Trophoblast cell (in vitro differentiated cells and primary cell): ENCODE results near the gene ANKEF1.

ENCODE experiments used
- DNase-seq, 2 donors: peaks; one replicate each; pipeline ENCODE4 v3.0.0-alpha.2; 2016
- H2AFZ ChIP-seq: 2 replicates; pipeline ENCODE4 v1.6.1; 2013; ENCODE audit warnings: low read length, moderate library complexity, mild to moderate bottlenecking; ENCODE audit not compliant: insufficient read depth, poor library complexity
- H2AK5ac ChIP-seq: 2 replicates; pipeline ENCODE4 v1.6.1; 2013; ENCODE audit warnings: mild to moderate bottlenecking, low read length
- H2BK120ac ChIP-seq: 2 replicates; pipeline ENCODE4 v1.6.1; 2013; ENCODE audit warnings: low read length, mild to moderate bottlenecking, moderate library complexity; ENCODE audit not compliant: insufficient read depth, poor library complexity
- H2BK12ac ChIP-seq: 2 replicates; pipeline ENCODE4 v1.6.1; 2013; ENCODE audit warnings: mild to moderate bottlenecking, low read length, moderate library complexity
- H2BK5ac ChIP-seq: 2 replicates; pipeline ENCODE4 v1.6.1; 2013; ENCODE audit warnings: low read length, low read depth, moderate library complexity, mild to moderate bottlenecking; ENCODE audit not compliant: poor library complexity
- H3K14ac ChIP-seq: 2 replicates; pipeline ENCODE4 v1.6.1; 2013; ENCODE audit warnings: mild to moderate bottlenecking, low read length
- H3K18ac ChIP-seq: 2 replicates; pipeline ENCODE4 v1.6.1; 2013; ENCODE audit warnings: mild to moderate bottlenecking, low read length
- H3K23ac ChIP-seq: 2 replicates; pipeline ENCODE4 v1.6.1; 2013; ENCODE audit warnings: low read length
- H3K27ac ChIP-seq: 2 replicates; pipeline ENCODE4 v1.5.1; 2013; ENCODE audit warnings: low read depth, mild to moderate bottlenecking, inconsistent platforms, low read length, moderate library complexity
- H3K27me3 ChIP-seq: 2 replicates; pipeline ENCODE4 v1.6.1; 2013; ENCODE audit warnings: inconsistent platforms, mild to moderate bottlenecking, low read length, moderate library complexity; ENCODE audit not compliant: insufficient read depth
- H3K36me3 ChIP-seq, 2 experiments: 1 replicate in 1 of 2; 2 replicates in 1 of 2; pipeline ENCODE4 v1.6.1; 2013; ENCODE audit warnings: low read length in 2 of 2, mild to moderate bottlenecking in 2 of 2, moderate library complexity in 1 of 2; ENCODE audit not compliant: insufficient read depth in 2 of 2, control insufficient read depth in 1 of 2
- H3K4ac ChIP-seq: 2 replicates; pipeline ENCODE4 v1.6.1; 2013; ENCODE audit warnings: low read depth, mild to moderate bottlenecking, low read length, moderate library complexity
- H3K4me1 ChIP-seq, 2 experiments: 1 replicate in 1 of 2; 2 replicates in 1 of 2; pipeline ENCODE4 v1.6.1; 2013; ENCODE audit warnings: low read length in 2 of 2, mild to moderate bottlenecking in 2 of 2, moderate library complexity in 1 of 2; ENCODE audit not compliant: insufficient read depth in 2 of 2, control insufficient read depth in 1 of 2
- H3K4me2 ChIP-seq: 2 replicates; pipeline ENCODE4 v1.6.1; 2013; ENCODE audit warnings: inconsistent platforms, mild to moderate bottlenecking, low read length, moderate library complexity
- H3K4me3 ChIP-seq: 2 replicates; pipeline ENCODE4 v1.5.1; 2013; ENCODE audit warnings: mild to moderate bottlenecking, low read depth, low read length, inconsistent platforms
- H3K79me1 ChIP-seq: one replicate; pipeline ENCODE4 v1.6.1; 2013; ENCODE audit warnings: low read length
- H3K79me2 ChIP-seq: 2 replicates; pipeline ENCODE4 v1.6.1; 2013; ENCODE audit warnings: low read length, mild to moderate bottlenecking; ENCODE audit not compliant: control insufficient read depth, insufficient read depth, poor library complexity
- H3K9ac ChIP-seq: 2 replicates; pipeline ENCODE4 v1.6.1; 2013; ENCODE audit warnings: mild to moderate bottlenecking, low read length
- H3K9me3 ChIP-seq: 2 replicates; pipeline ENCODE4 v1.6.1; 2013; ENCODE audit warnings: low read depth, mild to moderate bottlenecking, control low read depth, inconsistent platforms, low read length; ENCODE audit not compliant: insufficient read depth
- H4K12ac ChIP-seq: 2 replicates; pipeline ENCODE4 v1.6.1; 2013; ENCODE audit warnings: low read depth, mild to moderate bottlenecking, low read length, moderate library complexity
- H4K8ac ChIP-seq: 2 replicates; pipeline ENCODE4 v1.6.1; 2013; ENCODE audit warnings: low read depth, mild to moderate bottlenecking, low read length, moderate library complexity
- H4K91ac ChIP-seq: one replicate; pipeline ENCODE4 v1.6.1; 2013; ENCODE audit warnings: low read depth, mild to moderate bottlenecking, low read length, moderate library complexity
- WGBS: extraction: QIAGEN DNeasy Blood & Tissue Kit; methylation state at CpG from one replicate; pipeline ENCODE4 v1.1.7; 2013; ENCODE audit warnings: missing lambda C conversion rate; ENCODE audit not compliant: insufficient read length, insufficient coverage; ENCODE audit errors: extremely low coverage; 5-methylcytosine and 5-hydroxymethylcytosine counted together

The ANKEF1 gene

GRCh38 chr20:10006447-10007090, 28.2 kb upstream of the ANKEF1 start:
- Histone ChIP-seq H3K4me3 (no peak overlapping the region), H2AFZ (no peak overlapping the region), H2BK5ac (no peak overlapping the region), H3K23ac (no peak overlapping the region), H3K4me2 (no peak overlapping the region), H3K4me1 (no peaks in the 10 kb centered on the region), H2BK120ac (no peak overlapping the region), H4K91ac (no peak overlapping the region), H4K12ac (no peak overlapping the region), H3K9ac (no peak overlapping the region), H3K9me3 (peaks cover 2% of the 10 kb centered on the region), H3K27ac (no peak overlapping the region), H2AK5ac (no peak overlapping the region), H3K14ac (no peak overlapping the region), H3K18ac (no peak overlapping the region), H3K79me2 (no peaks in the 10 kb centered on the region), H3K36me3 (no peaks in the 10 kb centered on the region), H3K79me1 (no peaks in the 10 kb centered on the region), H3K27me3 (no peaks in the 10 kb centered on the region), H3K4ac (no peak overlapping the region), H4K8ac (no peak overlapping the region), H2BK12ac (no peak overlapping the region)
- DNase-seq = no peak
- WGBS = no CpG with 5 or more reads among the region's 4 CpGs

GRCh38 chr20:10007158-10007557, 27.6 kb upstream of the ANKEF1 start:
- Histone ChIP-seq H3K27me3 (no peaks in the 10 kb centered on the region), H3K79me1 (no peaks in the 10 kb centered on the region), H3K18ac (no peak overlapping the region), H3K27ac (no peak overlapping the region), H3K79me2 (no peaks in the 10 kb centered on the region), H3K4me1 (no peaks in the 10 kb centered on the region), H3K14ac (no peak overlapping the region), H2AK5ac (no peak overlapping the region), H2BK120ac (no peak overlapping the region), H3K4me3 (no peak overlapping the region), H2BK5ac (no peak overlapping the region), H2BK12ac (no peak overlapping the region), H3K23ac (no peak overlapping the region), H3K36me3 (no peaks in the 10 kb centered on the region), H4K8ac (no peak overlapping the region), H3K4me2 (no peak overlapping the region), H3K9me3 (peaks cover 2% of the 10 kb centered on the region), H4K12ac (no peak overlapping the region), H2AFZ (no peak overlapping the region), H3K9ac (no peak overlapping the region), H3K4ac (no peak overlapping the region), H4K91ac (no peak overlapping the region)
- no peak for DNase-seq
- no CpG with 5 or more reads among the region's 2 CpGs for WGBS

DNA sequence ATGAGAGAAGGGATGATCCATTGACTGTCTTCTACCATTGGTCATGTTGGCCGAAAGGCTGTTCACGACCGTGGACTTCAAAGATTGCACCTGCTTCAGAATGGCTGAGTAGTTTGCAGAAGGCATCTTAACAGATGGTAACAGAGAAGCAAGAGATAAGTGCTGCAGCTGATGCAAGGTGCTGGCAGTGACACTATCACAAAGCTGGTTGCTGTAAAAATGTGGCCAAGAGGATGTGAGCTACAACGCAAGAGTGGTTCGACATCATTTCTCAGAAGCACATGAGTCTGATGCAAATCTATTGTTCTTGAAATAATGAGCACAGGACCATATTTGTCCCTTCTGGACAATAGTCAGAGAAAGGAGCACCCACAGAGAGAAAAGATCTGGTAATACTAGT, 27.0 kb upstream of the ANKEF1 start:
- Histone ChIP-seq H2BK120ac (no peak overlapping the region), H4K12ac (no peak overlapping the region), H2AFZ (no peak overlapping the region), H3K27ac (no peak overlapping the region), H2BK12ac (no peak overlapping the region), H3K4me3 (no peak overlapping the region), H3K18ac (no peak overlapping the region), H3K9ac (no peak overlapping the region), H4K91ac (no peak overlapping the region), H3K9me3 (peaks cover 2% of the 10 kb centered on the region), H3K4ac (no peak overlapping the region), H3K27me3 (no peaks in the 10 kb centered on the region), H2AK5ac (no peak overlapping the region), H4K8ac (no peak overlapping the region), H3K36me3 (no peaks in the 10 kb centered on the region), H3K79me1 (no peaks in the 10 kb centered on the region), H2BK5ac (no peak overlapping the region), H3K14ac (no peak overlapping the region), H3K23ac (no peak overlapping the region), H3K79me2 (no peaks in the 10 kb centered on the region), H3K4me1 (no peaks in the 10 kb centered on the region), H3K4me2 (no peak overlapping the region)
- no peak for DNase-seq
- no CpG with 5 or more reads among the region's 5 CpGs for WGBS

DNA sequence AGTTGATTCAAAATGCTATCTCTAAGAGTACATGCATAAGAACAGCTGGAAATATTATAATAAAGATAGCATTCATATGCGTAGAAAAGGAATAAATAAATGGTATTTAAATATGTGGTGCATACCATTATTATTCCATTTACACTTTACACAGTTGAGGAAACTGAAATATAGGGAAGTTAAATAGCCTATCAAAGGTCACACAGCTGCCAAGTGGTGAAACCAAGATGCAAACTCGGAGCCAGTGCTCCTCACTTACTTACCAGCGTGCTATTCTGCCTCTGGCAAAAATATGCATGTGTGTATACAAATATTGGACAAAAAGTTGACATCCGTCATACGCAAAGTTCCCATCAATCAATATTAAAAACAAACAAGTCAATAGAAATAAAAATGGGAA, 22.3 kb upstream of the ANKEF1 start:
- Histone ChIP-seq H3K79me1 (no peaks in the 10 kb centered on the region), H3K27me3 (no peaks in the 10 kb centered on the region), H3K79me2 (no peaks in the 10 kb centered on the region), H2BK120ac (no peak overlapping the region), H2BK12ac (no peak overlapping the region), H3K4me1 (no peaks in the 10 kb centered on the region), H3K14ac (no peak overlapping the region), H3K23ac (no peak overlapping the region), H3K4ac (no peak overlapping the region), H4K91ac (no peak overlapping the region), H4K12ac (no peak overlapping the region), H2AFZ (no peak overlapping the region), H2BK5ac (no peak overlapping the region), H3K36me3 (no peaks in the 10 kb centered on the region), H4K8ac (no peak overlapping the region), H3K4me2 (no peak overlapping the region), H2AK5ac (no peak overlapping the region), H3K27ac (no peak overlapping the region), H3K9ac (no peak overlapping the region), H3K9me3 (peaks cover 2% of the 10 kb centered on the region), H3K18ac (no peak overlapping the region), H3K4me3 (no peak overlapping the region)
- WGBS = no CpG with 5 or more reads among the region's 5 CpGs
- no peak for DNase-seq
